ACHN (cell line): ENCODE results near the gene RABGGTA.

ENCODE experiments used
- DNase-seq: peaks from one replicate; pipeline ENCODE4 v3.0.0-alpha.2; 2015
- in situ Hi-C: cut with HindIII; loops from 2 replicates; pipeline ENCODE4 v1.10.0; 2017; ENCODE audit warnings: low sequenced_read_pairs, low pct_ligation_motif_present, low pct_unique_long_range_greater_than_20kb

Gene RABGGTA, protein sequence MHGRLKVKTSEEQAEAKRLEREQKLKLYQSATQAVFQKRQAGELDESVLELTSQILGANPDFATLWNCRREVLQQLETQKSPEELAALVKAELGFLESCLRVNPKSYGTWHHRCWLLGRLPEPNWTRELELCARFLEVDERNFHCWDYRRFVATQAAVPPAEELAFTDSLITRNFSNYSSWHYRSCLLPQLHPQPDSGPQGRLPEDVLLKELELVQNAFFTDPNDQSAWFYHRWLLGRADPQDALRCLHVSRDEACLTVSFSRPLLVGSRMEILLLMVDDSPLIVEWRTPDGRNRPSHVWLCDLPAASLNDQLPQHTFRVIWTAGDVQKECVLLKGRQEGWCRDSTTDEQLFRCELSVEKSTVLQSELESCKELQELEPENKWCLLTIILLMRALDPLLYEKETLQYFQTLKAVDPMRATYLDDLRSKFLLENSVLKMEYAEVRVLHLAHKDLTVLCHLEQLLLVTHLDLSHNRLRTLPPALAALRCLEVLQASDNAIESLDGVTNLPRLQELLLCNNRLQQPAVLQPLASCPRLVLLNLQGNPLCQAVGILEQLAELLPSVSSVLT

DNA sequence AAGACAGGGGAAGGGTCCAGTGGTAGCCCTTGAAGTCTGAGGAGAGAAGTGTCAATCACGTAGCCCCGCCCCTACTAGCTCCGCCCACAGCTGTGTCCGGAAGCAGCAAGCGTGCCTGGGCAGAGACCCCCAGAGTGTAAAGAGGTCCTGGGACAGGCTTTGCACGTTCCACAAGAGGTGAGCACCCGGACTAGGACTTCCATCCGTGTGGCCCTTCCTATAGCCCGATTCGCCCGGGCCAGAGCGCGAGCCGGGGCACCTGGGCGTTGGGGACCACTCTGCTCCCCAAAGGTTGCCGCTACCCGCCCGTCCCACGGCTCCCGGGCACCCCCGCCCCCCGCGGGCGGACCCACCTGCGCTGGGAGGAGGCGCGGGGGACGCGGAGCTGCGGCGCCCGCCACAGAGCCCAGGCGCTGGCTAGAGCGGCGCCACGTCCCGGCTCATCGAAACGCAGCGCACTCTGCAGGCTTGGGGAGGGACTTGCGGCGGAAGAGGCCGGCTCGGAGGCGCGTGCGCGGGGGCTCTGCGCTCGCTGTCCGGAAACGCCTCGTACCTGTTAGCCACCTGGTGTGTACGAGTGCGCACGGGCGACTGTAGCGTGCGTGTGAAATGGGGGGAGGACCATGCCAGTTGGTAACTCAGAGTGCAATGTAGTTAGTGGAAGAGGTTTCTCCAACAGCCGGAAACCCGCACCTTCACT is at the start of gene RABGGTA:
RABGGTA (minus strand) TSS at position 464 of the 700 bp plus-strand sequence. CDS start 482 bp downstream, outside the sequence.
- in situ Hi-C loops: no loop called here
- DNase-seq: peak; percentile 87

DNA sequence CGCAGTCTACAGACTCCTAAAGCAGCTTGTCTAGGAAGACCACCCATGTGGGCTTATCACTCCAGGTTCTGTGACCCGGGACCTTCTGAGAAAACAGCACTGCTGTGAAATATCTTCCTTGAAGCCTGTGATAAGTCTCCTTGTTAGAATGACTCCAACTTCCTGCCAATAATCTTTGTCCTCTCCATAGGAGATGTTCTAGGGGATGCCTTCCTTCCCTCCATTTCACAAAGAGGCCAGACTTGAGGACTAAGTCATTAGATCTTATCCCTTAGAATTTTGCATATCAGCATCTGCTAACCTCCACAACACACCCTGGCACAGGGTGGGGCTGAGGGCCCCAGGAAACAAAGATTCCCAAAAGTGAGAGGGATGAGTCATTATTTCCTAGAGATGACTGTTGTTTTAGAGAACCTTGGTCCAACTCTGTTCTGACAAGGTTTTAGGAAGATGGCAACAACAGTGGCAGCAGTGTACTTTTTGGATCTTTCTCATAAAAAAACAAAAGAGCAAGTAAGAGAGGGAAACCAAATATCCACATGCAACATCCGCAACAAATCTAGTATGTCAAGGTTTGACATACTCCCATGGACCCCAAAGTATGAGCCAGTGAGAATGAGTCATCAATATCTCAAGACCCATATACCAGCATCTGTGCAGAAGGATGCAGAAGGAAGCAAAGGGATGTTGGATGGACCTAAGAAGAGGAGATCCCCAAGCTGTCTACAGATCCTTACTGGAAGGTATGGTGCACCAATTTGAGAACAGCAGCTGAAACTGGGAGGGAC is 45.9 kb upstream of the RABGGTA start:
- no peak for DNase-seq
- in situ Hi-C loops: no loop called here

DNA sequence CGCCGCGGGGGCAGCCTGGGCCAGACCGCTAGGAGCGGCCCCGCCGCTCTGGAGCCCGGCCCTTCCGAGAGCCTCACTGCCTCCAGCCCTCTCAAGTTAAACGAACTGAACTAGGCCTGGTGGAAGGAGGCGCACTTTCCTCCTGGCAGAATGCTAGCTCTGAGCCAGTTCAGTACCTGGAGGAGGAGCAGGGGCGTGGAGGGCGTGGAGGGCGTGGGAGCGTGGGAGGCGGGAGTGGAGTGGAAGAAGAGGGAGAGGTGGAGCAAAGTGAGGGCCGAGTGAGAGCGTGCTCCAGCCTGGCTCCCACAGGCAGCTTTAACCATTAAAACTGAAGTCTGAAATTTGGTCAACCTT is 45.2 kb upstream of the RABGGTA start:
- no peak for DNase-seq
- in situ Hi-C loops: no loop called here

DNA sequence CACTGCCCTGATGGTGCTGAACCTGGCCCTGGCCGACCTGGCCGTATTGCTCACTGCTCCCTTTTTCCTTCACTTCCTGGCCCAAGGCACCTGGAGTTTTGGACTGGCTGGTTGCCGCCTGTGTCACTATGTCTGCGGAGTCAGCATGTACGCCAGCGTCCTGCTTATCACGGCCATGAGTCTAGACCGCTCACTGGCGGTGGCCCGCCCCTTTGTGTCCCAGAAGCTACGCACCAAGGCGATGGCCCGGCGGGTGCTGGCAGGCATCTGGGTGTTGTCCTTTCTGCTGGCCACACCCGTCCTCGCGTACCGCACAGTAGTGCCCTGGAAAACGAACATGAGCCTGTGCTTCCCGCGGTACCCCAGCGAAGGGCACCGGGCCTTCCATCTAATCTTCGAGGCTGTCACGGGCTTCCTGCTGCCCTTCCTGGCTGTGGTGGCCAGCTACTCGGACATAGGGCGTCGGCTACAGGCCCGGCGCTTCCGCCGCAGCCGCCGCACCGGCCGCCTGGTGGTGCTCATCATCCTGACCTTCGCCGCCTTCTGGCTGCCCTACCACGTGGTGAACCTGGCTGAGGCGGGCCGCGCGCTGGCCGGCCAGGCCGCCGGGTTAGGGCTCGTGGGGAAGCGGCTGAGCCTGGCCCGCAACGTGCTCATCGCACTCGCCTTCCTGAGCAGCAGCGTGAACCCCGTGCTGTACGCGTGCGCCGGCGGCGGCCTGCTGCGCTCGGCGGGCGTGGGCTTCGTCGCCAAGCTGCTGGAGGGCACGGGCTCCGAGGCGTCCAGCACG is 44.6 kb upstream of the RABGGTA start:
- in situ Hi-C loops: no loop called here

DNA sequence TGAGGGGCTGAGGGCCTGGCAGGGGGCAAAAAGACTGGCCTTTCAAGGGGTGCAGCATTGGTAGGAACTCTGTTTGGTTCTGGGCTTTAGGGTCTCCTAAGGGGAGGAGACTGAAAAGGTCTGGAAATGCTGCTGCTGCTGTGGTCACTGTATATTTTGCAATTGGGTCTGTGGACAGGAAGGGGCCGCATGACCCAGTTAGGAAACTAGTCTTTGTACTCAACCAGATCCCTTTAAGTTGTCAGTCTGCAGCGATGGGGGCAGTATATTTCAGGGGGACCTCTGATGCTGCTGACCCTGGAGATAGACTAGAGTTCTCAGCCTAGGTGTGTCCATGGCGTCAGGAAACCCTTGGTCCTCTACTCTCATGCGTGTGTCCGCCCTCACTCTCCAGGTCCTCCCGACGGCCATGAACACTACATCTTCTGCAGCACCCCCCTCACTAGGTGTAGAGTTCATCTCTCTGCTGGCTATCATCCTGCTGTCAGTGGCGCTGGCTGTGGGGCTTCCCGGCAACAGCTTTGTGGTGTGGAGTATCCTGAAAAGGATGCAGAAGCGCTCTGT is 43.9 kb upstream of the RABGGTA start:
- DNase-seq: no peak
- in situ Hi-C loops: no loop called here

More for the DNA sequence above, 44.6 kb upstream of the RABGGTA start:
- DNase-seq: no peak

DNA sequence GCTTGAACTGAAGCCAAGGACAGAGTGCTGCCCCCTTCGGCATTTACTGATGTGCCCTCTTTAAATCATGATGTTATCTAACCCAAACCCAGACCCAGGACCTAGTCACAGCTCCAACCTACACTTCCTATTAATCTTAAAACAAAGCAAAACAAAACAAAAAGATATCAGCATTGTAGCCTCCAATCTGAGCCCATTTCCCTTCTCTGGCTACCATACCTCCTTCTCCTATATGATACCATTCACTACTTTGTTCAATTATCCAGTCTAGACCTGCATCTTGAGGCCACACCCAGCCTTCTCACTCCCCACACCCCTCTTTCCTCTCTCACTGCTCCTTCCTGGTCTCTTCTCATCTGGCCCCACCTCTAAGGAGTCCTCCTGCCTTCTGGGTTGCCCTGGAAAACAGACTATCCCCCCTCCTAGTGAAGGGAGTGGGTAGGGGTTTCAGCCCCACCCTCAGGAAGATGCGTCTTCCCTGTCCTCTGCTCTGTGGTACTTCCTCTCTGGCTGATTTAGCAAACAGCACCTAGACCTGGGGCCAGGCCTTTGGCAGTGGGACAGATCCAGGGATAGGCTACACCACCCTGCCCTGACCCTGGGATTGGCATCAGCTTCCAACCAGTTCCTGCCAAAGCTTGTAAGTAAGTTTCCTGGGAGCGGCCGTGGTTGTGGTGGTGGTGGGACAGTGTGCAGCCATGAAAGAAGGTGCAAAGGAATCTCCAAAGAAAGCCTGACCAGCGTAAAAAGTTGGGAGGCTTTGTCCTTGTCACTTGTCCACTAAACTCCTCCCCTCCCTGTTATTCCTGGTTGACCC is 43.2 kb upstream of the RABGGTA start:
- no peak for DNase-seq
- in situ Hi-C loops: no loop called here

DNA sequence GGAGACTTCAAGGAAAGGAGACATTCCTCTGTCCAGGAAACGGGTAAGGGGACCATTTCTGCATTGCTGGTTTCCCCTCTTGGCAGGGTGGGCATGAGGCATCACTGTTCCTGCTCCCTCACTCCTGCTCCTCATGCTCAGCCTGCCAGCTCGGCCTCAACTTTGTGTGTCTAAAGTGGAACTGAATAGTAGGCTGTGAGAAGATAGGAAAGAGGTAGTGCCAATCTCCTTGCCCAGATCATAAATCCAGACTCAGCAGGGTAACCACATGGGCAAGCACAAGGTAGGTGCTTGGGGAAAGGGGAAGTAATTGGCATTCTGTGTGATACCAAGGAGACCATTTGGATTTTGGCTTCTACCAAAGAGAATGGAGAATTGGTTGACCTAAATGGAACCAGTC is 42.5 kb upstream of the RABGGTA start:
- in situ Hi-C loops: no loop called here
- DNase-seq: no peak

DNA sequence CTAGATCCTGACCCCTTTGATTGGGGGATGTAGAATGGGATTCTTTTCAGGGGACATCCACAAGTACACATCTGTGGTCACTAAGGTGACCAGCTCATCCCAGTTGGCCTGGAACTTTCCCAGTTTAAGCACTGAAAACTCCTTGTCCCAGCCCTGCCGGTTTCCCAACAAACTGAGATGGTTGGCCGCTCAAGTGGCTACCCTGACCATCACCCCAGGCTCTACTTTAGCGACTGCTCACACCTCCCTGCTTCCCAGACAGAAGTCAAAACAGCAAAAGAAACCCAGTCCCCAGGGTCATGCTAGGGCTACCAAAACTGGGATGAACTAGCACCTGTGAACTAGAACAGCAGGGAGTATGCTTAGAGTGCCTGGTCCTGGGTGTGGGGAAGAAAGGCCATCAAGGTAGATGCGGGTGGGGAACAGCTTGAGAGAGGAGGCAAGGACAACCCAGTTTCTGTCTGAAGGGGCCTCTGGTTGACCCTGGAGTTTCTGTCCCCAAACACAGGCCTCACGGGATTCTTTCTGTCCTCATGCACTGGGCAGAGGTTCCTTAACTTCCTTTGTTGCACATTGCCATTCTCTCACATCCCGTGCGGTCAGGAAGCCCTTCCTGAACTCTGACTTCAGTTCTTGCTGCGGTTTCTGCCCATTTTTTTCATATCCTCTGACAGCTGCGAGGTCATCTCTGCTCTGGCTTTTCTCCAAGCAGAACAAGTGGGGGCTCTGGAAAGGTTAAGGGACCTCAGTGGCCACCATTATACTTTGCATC is 41.5 kb upstream of the RABGGTA start:
- in situ Hi-C loops: no loop called here

DNA sequence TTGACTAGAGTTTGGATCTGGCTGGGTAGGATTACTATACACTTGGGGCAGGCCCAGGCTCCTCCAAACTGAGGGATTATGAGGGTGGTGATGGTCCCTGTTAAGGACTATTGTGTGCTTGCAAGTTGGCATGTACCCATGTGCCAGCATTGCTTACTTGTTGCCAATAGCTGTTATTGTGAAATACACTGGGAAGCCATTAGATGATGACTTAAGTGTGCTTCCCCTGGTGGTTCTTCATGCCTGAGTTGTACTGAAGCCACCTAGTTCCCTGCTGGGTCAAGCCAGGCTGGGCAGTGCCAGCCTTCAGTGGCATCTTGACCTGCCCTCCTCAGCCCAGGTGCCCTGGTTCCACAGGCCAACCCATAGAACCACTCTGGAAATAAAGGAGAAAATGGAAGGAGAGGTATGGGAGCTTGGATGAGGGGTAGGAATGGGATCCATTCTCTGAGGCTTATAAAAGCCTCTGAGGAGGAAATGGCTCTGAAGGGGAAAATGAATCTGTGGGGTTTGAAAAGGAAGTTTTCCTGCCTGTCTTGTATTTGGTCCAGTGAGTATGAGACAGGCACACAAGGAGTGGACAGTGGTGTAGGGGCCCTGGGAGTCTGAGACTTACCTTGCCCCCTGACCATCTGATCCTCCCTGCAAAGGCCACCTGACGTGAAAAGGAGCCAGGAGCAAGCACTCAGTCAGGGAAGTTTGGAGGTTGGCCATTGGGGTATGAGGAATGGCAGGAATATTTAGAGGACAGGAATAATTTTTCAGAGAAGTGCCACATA is 40.6 kb upstream of the RABGGTA start:
- in situ Hi-C loops: no loop called here
- DNase-seq: no peak

More for the DNA sequence above, 41.5 kb upstream of the RABGGTA start:
- peak; percentile 32 for DNase-seq

DNA sequence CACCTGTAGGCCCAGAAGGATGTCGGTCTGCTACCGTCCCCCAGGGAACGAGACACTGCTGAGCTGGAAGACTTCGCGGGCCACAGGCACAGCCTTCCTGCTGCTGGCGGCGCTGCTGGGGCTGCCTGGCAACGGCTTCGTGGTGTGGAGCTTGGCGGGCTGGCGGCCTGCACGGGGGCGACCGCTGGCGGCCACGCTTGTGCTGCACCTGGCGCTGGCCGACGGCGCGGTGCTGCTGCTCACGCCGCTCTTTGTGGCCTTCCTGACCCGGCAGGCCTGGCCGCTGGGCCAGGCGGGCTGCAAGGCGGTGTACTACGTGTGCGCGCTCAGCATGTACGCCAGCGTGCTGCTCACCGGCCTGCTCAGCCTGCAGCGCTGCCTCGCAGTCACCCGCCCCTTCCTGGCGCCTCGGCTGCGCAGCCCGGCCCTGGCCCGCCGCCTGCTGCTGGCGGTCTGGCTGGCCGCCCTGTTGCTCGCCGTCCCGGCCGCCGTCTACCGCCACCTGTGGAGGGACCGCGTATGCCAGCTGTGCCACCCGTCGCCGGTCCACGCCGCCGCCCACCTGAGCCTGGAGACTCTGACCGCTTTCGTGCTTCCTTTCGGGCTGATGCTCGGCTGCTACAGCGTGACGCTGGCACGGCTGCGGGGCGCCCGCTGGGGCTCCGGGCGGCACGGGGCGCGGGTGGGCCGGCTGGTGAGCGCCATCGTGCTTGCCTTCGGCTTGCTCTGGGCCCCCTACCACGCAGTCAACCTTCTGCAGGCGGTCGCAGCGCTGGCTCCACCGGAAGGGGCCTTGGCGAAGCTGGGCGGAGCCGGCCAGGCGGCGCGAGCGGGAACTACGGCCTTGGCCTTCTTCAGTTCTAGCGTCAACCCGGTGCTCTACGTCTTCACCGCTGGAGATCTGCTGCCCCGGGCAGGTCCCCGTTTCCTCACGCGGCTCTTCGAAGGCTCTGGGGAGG is 39.5 kb upstream of the RABGGTA start, which contains the start of gene LTB4R:
LTB4R (plus strand) TSS at position 857 of the 959 bp plus-strand sequence. CDS start 4,150 bp downstream, outside the sequence.
- DNase-seq: peak; percentile 60
- in situ Hi-C loops: no loop called here

DNA sequence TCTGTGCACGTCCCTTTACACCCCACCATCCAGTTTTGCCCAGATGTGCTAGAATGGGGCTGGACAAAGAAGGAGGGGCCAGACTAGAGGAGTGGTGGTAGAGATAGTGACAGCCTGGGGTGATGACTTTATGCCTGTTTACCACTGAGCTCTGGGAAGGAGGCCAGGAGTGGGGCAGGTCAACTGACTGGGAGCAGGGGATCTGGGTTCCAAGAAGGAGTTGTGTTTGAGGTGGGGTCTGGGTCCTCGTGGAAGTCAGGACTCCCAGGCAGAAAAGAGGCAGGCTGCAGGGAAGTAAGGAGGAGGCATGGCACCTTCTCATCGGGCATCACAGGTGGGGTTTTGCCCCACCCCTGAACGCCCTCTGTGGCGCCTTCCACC is 38.9 kb upstream of the RABGGTA start:
- DNase-seq: no peak
- in situ Hi-C loops: no loop called here

DNA sequence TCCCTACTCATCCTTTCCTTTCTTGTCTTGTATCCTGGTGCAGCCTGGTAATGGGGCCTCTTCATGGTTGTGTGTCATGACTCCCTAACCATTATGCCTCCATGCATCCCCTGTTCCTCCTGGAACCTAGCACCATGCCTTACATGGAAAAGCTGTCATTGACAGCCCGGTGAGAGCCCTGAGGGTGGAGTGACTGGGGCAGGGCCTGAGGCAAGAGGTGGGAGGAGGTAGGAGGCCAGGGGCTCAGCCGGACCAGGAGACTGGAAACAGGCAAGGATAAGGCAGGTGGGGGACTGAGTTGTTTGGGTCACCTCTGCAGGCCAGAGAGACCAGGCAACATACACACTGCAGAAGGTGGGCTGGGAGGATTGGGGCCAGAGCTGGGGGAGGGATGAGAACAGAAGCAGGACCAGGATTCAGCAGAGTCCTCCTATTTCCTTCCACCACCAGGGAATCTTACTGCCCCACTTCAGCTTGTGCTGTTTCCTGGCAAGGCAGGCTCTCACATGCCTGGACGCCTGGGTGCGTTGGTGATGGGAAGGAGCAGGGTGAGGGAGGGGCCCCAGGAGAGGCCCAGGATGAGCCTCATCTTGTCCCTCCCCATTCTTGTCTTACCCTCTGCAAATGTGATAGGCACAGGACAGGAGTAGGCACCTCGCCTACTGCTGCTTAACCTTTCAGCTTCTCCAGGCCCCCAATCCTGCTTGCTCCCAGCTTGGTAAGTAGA is 38.3 kb upstream of the RABGGTA start, which contains the start of gene LTB4R2:
LTB4R2 (plus strand) TSS at position 603 of the 727 bp plus-strand sequence. CDS start 525 bp downstream, outside the sequence.
- in situ Hi-C loops: no loop called here
- no peak for DNase-seq

DNA sequence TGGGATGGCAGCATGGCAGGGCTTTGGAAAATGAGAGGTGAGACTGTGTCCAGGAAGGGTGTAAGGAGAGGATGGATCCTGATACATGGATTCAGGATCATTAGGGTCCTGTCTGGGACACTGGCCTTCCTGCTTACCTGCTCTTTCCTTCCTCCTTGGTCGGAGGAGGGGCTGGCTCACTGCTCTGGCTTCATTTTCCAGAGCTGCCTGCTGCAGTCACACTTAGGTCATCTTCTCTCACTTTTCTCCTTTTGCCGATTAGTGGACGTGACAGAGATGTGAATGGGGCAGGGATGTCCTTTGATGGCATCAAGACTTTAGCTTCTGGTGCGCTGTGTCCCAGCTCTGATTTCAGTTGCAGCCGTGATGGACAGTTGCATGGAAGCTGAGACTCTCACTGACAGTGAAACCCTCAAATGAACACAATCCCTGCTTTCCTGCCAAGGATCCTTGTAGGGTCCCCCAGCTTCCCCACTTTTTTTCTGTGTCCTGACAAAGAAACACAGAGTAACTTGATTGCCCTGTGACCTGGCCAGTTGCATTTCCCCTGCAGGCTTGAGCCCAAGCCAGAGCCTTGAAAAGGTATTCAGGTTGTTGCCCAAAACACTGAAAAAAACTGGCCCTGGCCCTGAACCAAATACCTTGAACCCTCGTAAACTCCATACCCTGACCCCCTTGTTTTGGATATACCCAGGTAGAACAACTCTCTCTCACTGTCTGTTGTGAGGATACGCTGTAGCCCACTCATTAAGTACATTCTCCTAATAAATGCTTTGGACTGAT is 37.1 kb upstream of the RABGGTA start:
- no peak for DNase-seq
- in situ Hi-C loops: no loop called here
